C4-2B (cell line): ENCODE results near the gene FDXR.

Experiments
- H3K27ac ChIP-seq: fragments of 450-650 bp; 2 replicates; pipeline ENCODE4 v1.5.1; 2017
- CTCF ChIP-seq: fragments of 450-650 bp; conservative IDR thresholded peaks from 2 replicates; pipeline ENCODE4 v1.5.1; 2017; ENCODE audit warnings: mild to moderate bottlenecking
- ZFX ChIP-seq: fragments of 450-650 bp; IDR thresholded peaks from 2 replicates; pipeline ENCODE4 v1.6.1; 2017

Gene FDXR

GRCh38 chr17:74872313-74873036, at the start of gene FDXR:
Gene FDXR (minus strand): TSS chr17:74872994. CDS start chr17:74872944, 50 bp downstream.
- no peak for TF ChIP-seq CTCF
- TF ChIP-seq ZFX = no peak
- H3K27ac ChIP-seq = peak within 1 kb of the TSS; percentile 87

GRCh38 chr17:74922172-74922571, 49.4 kb upstream of the FDXR start:
- TF ChIP-seq ZFX (no peak), CTCF (no peak)
- no peak overlapping the region for H3K27ac ChIP-seq

GRCh38 chr17:74921769-74922168, 49.0 kb upstream of the FDXR start:
- TF ChIP-seq ZFX (no peak), CTCF (no peak)
- H3K27ac ChIP-seq = no peak overlapping the region

- TF ChIP-seq CTCF (no peak), ZFX (no peak)
- no peak overlapping the region for H3K27ac ChIP-seq
Observed at GRCh38 chr17:74921026-74921681, 48.4 kb upstream of the FDXR start.

- no peak overlapping the region for H3K27ac ChIP-seq
- TF ChIP-seq CTCF (no peak), ZFX (no peak)
Observed at GRCh38 chr17:74920642-74921025, 47.8 kb upstream of the FDXR start.

- H3K27ac ChIP-seq = no peak overlapping the region
- TF ChIP-seq ZFX = no peak
Observed at GRCh38 chr17:74920306-74920620, 47.5 kb upstream of the FDXR start.

GRCh38 chr17:74919440-74920305, 46.9 kb upstream of the FDXR start:
- no peak for TF ChIP-seq ZFX
- peak; percentile 80 for TF ChIP-seq CTCF
- no peak overlapping the region for H3K27ac ChIP-seq
